Gastroesophageal sphincter (tissue), 4 donors: ENCODE measurements around the gene HSFX1. TPM values are rescaled to one million over a fixed set of nuclear protein-coding genes. Genes with fewer than 3 reads are reported as not detected.

Experiments
- ATAC-seq: fragments of 150-250 bp; one replicate; pipeline ENCODE4 v1.9.1; 2016; ENCODE audit warnings: mild to moderate bottlenecking, moderate library complexity
- H3K27ac ChIP-seq, 4 donors: fragments of 200-600 bp; sonication (generic) in 3 of 4; 1 replicate in 3 of 4; 2 replicates in 1 of 4; pipeline ENCODE4 v1.5.1; 2016 to 2019
- H3K27me3 ChIP-seq: fragments of 200-600 bp; sonication (generic); one replicate; pipeline ENCODE4 v1.5.1; 2019
- H3K36me3 ChIP-seq, 2 donors: fragments of 200-600 bp; sonication (generic); one replicate each; pipeline ENCODE4 v1.5.1; 2019; ENCODE audit warnings: control low read depth in 1 of 2
- H3K4me1 ChIP-seq, 3 donors: fragments of 200-600 bp; sonication (generic); 1 replicate in 2 of 3; 2 replicates in 1 of 3; pipeline ENCODE4 v1.5.1; 2016 to 2019; ENCODE audit warnings: control low read depth in 2 of 3
- H3K4me3 ChIP-seq, 2 donors: fragments of 200-600 bp; sonication (generic); one replicate each; pipeline ENCODE4 v1.5.1; 2019; ENCODE audit warnings: mild to moderate bottlenecking in 1 of 2, moderate library complexity in 1 of 2
- H3K9me3 ChIP-seq, 3 donors: fragments of 200-600 bp; sonication (generic); one replicate each; pipeline ENCODE4 v1.5.1; 2017 to 2019; ENCODE audit warnings: control low read depth in 2 of 3
- EP300 ChIP-seq: sonication (generic); formaldehyde crosslinking; IDR thresholded peaks from one replicate; pipeline ENCODE4 v1.6.1; 2017; ENCODE audit warnings: antibody characterized with exemption, mild to moderate bottlenecking
- POLR2A ChIP-seq, 2 donors: fragments of 450-650 bp; IDR thresholded peaks; one replicate each; pipeline ENCODE4 v1.6.1; 2017; ENCODE audit warnings: antibody characterized with exemption in 2 of 2, mild to moderate bottlenecking in 2 of 2, moderate library complexity in 1 of 2
- POLR2AphosphoS5 ChIP-seq: sonication (generic); formaldehyde crosslinking; IDR thresholded peaks from one replicate; pipeline ENCODE4 v1.6.1; 2017; ENCODE audit warnings: antibody characterized with exemption
- WGBS, 2 donors: methylation state at CpG; one replicate each; pipeline ENCODE4 v1.1.5; 2018; ENCODE audit warnings: low coverage in 1 of 2; 5-methylcytosine and 5-hydroxymethylcytosine counted together
- small RNA-seq, 4 donors: library from RNA; depleted of rRNA; stranded (forward); fragments of <200 nt; gene quantifications; one replicate each; pipeline ENCODE3, GENCODE V24; 2016
- total RNA-seq, 4 donors: library from RNA; depleted of rRNA; stranded (reverse); fragments of >200 nt; gene quantifications; one replicate each; pipeline ENCODE4 v1.1.0, GENCODE V29; 2016
- TF ChIP-seq, protein P1 (sequence below), 4 experiments: fragments of 200-600 bp in 2 of 4; fragments of 450-650 bp in 2 of 4; sonication (generic) in 1 of 4; IDR thresholded peaks; one replicate each; pipeline ENCODE4 v1.5.1; 2017 to 2019; ENCODE audit warnings: antibody characterized with exemption in 4 of 4, mild to moderate bottlenecking in 2 of 4, moderate library complexity in 2 of 4

Gene HSFX1
- total RNA-seq, 4 donors from 2014 or later: 1.5 to 2.3 (median 2.0) TPM

DNA sequence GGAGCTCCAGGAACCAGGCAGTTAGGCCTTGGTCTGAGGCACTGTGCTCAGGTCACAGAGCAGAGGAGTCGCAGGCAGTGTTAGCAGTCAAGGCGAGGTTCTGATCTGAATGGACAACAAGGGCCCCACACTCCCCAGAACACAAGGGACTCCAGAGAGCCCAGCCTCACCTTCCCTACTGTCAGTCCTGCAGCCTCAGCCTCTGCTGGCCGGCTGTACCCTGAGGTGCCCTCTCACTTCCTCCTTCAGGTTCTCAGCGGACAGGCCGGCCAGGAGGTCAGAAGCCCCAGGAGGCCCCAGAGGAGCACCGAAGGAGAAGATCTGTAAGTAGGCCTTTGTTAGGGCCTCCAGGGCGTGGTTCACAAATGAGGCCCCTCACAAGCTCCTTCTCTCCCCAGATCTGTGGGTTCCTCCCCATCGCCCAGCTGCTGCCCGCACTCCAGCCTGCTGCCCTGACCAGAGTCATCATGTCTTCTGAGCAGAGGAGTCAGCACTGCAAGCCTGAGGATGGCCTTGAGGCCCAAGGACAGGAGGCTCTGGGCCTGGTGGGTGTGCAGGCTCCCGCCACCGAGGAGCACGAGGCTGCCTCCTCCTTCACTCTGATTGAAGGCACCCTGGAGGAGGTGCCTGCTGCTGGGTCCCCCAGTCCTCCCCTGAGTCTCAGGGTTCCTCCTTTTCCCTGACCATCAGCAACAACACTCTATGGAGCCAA, 34.0 kb downstream of the HSFX1 start:
- no peak for ATAC-seq
- H3K9me3 ChIP-seq: no peaks in the 10 kb centered on the region
- no peak overlapping the region for H3K4me3 ChIP-seq
- WGBS, 2 donors: 80% methylated on average over 1 of the region's 12 CpGs; no CpG with 5 or more reads in 1 of the 2 donors
- no peaks in the 10 kb centered on the region for H3K36me3 ChIP-seq
- no peak overlapping the region for H3K27ac ChIP-seq
- no peaks in the 10 kb centered on the region for H3K27me3 ChIP-seq
- no peaks in the 10 kb centered on the region for H3K4me1 ChIP-seq
- TF ChIP-seq, protein P1, sequence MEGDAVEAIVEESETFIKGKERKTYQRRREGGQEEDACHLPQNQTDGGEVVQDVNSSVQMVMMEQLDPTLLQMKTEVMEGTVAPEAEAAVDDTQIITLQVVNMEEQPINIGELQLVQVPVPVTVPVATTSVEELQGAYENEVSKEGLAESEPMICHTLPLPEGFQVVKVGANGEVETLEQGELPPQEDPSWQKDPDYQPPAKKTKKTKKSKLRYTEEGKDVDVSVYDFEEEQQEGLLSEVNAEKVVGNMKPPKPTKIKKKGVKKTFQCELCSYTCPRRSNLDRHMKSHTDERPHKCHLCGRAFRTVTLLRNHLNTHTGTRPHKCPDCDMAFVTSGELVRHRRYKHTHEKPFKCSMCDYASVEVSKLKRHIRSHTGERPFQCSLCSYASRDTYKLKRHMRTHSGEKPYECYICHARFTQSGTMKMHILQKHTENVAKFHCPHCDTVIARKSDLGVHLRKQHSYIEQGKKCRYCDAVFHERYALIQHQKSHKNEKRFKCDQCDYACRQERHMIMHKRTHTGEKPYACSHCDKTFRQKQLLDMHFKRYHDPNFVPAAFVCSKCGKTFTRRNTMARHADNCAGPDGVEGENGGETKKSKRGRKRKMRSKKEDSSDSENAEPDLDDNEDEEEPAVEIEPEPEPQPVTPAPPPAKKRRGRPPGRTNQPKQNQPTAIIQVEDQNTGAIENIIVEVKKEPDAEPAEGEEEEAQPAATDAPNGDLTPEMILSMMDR (IDR thresholded peaks at IDR 0.05): no peak
- TF ChIP-seq EP300: no peak

DNA sequence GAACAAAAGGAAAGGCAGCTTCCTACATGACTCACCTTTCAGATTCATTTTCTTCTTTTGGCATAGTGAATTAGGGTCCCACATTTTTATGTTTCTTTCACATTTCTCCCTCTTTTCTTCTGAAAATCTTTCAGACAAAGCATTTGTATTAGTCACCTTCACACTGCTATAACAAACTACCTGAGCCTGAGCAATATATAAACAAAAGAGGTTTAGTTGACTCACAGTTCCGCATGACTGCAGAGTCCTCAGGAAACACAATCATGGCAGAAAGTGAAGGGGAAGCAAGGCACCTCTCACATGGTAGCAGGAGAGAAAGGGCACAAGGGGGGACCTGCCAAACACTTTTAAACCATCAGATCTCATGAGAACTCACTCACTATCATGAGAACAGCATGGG, 44.8 kb downstream of the HSFX1 start:
- 71% methylated on average over 1 of the region's 1 CpG; no CpG with 5 or more reads in 1 of the 2 donors for WGBS, 2 donors
- Histone ChIP-seq H3K27ac (no peak overlapping the region), H3K4me3 (no peak overlapping the region), H3K9me3 (no peaks in the 10 kb centered on the region), H3K4me1 (no peaks in the 10 kb centered on the region), H3K27me3 (no peaks in the 10 kb centered on the region), H3K36me3 (no peaks in the 10 kb centered on the region)
- no peak for TF ChIP-seq EP300
- TF ChIP-seq, protein P1 (IDR thresholded peaks at IDR 0.05): no peak
- TF ChIP-seq POLR2A (IDR thresholded peaks at IDR 0.05): no peak
- TF ChIP-seq POLR2AphosphoS5: no peak
- ATAC-seq: no peak

DNA sequence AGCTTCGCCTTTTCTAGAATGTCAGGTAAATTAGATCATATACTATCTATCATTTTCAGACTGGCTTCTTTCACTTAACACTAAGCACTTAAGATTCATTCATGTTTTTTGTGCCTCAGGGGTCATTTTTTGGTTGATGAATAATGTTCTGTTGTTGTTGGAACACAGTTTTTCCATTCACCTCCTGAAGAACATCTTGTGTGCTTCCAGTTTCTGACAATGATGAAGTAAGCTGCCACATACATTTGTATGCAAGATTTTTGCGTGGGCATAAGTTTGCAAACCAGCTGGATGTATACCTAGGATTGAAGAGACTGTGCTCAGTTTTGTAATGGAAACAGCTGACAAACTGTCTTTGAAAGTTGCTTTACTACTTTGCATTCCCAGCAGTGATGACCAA, 45.5 kb downstream of the HSFX1 start:
- no peak overlapping the region for H3K4me3 ChIP-seq
- no peak for ATAC-seq
- no peaks in the 10 kb centered on the region for H3K4me1 ChIP-seq
- H3K36me3 ChIP-seq: no peaks in the 10 kb centered on the region
- 63 to 66% methylated on average over 2 of the region's 2 CpGs for WGBS, 2 donors
- H3K27me3 ChIP-seq: no peaks in the 10 kb centered on the region
- H3K9me3 ChIP-seq: no peaks in the 10 kb centered on the region
- H3K27ac ChIP-seq: no peak overlapping the region
- TF ChIP-seq EP300 (no peak), POLR2AphosphoS5 (no peak), POLR2A (IDR thresholded peaks at IDR 0.05) (no peak)
- TF ChIP-seq, protein P1 (IDR thresholded peaks at IDR 0.05): no peak

DNA sequence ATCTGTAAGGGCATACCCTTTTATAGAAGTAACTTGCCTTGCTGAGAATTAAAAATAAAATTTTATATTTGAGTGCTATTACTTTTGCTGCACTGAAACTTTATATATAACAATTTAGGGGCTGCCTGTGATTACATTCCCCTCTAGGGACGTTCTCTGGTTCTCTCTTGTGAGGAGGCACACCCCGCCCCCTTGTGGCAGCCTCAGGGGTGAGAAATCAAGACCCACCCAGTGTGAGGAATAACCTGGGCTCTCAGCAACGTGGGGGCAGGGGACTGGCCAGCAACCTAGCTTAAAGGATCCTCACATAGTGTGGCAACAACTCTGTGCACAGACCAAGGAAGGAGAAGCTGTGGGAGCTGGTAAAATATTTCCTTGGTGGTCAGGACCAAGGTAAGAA, 51.6 kb downstream of the HSFX1 start:
- Histone ChIP-seq H3K9me3 (no peaks in the 10 kb centered on the region), H3K27ac (no peak overlapping the region), H3K27me3 (no peaks in the 10 kb centered on the region), H3K36me3 (no peaks in the 10 kb centered on the region), H3K4me1 (no peaks in the 10 kb centered on the region), H3K4me3 (no peak overlapping the region)
- no peak for ATAC-seq
- TF ChIP-seq, protein P1 (IDR thresholded peaks at IDR 0.05): peak in 1 of 4 experiments; percentile 35
- TF ChIP-seq EP300 (no peak), POLR2AphosphoS5 (no peak), POLR2A (IDR thresholded peaks at IDR 0.05) (no peak)
- 0 to 10% methylated on average over 1 to 2 of the region's 3 CpGs for WGBS, 2 donors

Small RNA genes lying within 50 kb of the gene (small RNA-seq; reads per million reads assigned to genes)
- gene AC244098.1: 0 reads per million in 4 donors
- gene AC244098.2: 0 reads per million in 4 donors
- 0 reads per million in 4 donors for gene AC244098.3

Other genes starting within 250 kb of the HSFX1 start
- 10 to 100 TPM in 3 of 4 donors, 1 to 10 TPM in 1; 9.7 to 20.7 (median 11.6) TPM for gene EOLA1, start 233.1 kb upstream of the HSFX1 start, total RNA-seq
- gene HSFX3, start 224.1 kb upstream of the HSFX1 start, total RNA-seq: not detected
- gene MAGEA9B, start 186.6 kb upstream of the HSFX1 start, total RNA-seq: not detected
- gene HSFX2, start 178.8 kb upstream of the HSFX1 start, total RNA-seq: not detected
- gene TMEM185A, start 142.3 kb upstream of the HSFX1 start, total RNA-seq: 10 to 100 TPM; 15.9 to 25.2 (median 20.4) TPM
- not detected for gene MAGEA11, start 62.0 kb upstream of the HSFX1 start, total RNA-seq
- gene MAGEA9, start 7.9 kb downstream of the HSFX1 start, total RNA-seq: not detected
- gene MAGEA8, start 107.1 kb downstream of the HSFX1 start, total RNA-seq: not detected
- gene HSFX4, start 155.5 kb downstream of the HSFX1 start, total RNA-seq: not detected
- gene EOLA2, start 164.4 kb downstream of the HSFX1 start, total RNA-seq: 10 to 100 TPM; 14.8 to 21.0 (median 17.5) TPM